ENCODE data around the gene SV2A.

GRCh38 chr1:149949911-149950310 lies 32.3 kb upstream of the SV2A start:
- TF ChIP-seq FOXM1 (IDR thresholded peaks at IDR 0.05; ENCODE audit: borderline replicate concordance) (no peak), BHLHE40 (IDR thresholded peaks at IDR 0.05; ENCODE audit: borderline replicate concordance) (no peak), FOXK2 (IDR thresholded peaks at IDR 0.05) (no peak), CTBP1 (IDR thresholded peaks at IDR 0.05; ENCODE audit: borderline replicate concordance) (no peak), SP1 (IDR thresholded peaks at IDR 0.05) (no peak), NFRKB (IDR thresholded peaks at IDR 0.05) (no peak), TARDBP (IDR thresholded peaks at IDR 0.05) (no peak), L3MBTL2 (conservative IDR thresholded peaks at IDR 0.05) (no peak), ZNF384 (IDR thresholded peaks at IDR 0.05) (no peak), FOXA1 (IDR thresholded peaks at IDR 0.05) (no peak), SUZ12 (IDR thresholded peaks at IDR 0.05) (no peak), HDGF (IDR thresholded peaks at IDR 0.05; ENCODE audit: borderline replicate concordance) (no peak), ELF4 (IDR thresholded peaks at IDR 0.05) (no peak), ARNT (IDR thresholded peaks at IDR 0.05) (no peak)
